NCI-H460 (cell line): ENCODE results near the gene MRPL4. TPM values are rescaled to one million over a fixed set of nuclear protein-coding genes. Genes with fewer than 3 reads are reported as not detected.

ENCODE experiments used
- DNase-seq: peaks from one replicate; pipeline ENCODE4 v3.0.0-alpha.2; 2016; ENCODE audit warnings: low read depth; ENCODE audit errors: extremely low read depth
- small RNA-seq, 2 experiments: library from RNA; depleted of rRNA; stranded (forward); fragments of <200 nt; gene quantifications; one replicate each; pipeline ENCODE3, GENCODE V24; 2014
- total RNA-seq: library from RNA; depleted of rRNA; stranded (reverse); fragments of >200 nt; shearing (Covaris generic); gene quantifications from 2 replicates; pipeline ENCODE4 v1.2.3, GENCODE V29; 2014; rRNA removed

Gene MRPL4
- total RNA-seq, 1 experiment from 2014 or later = 73.9 TPM

- no peak for DNase-seq
Measured at GRCh38 chr19:10309423-10309822, 57.4 kb downstream of the MRPL4 start, which contains the start of gene ZGLP1. Gene ZGLP1 (minus strand): TSS chr19:10309815.

Small RNA genes lying within 50 kb of the gene (small RNA-seq; reads per million reads assigned to genes)
- gene AC011511.1 = 0 reads per million in 2 experiments
- gene MIR4322 = 0 reads per million in 2 experiments

Other genes with a start within 250 kb of the MRPL4 start
- 0.06 and 0.12 TPM in 2 replicates for gene COL5A3, start 241.7 kb upstream of the MRPL4 start, total RNA-seq
- not detected in 2 replicates for gene RDH8, start 238.7 kb upstream of the MRPL4 start, total RNA-seq
- gene SHFL, start 165.9 kb upstream of the MRPL4 start, total RNA-seq = 9.1 and 9.4 TPM in 2 replicates
- gene ANGPTL6, start 149.5 kb upstream of the MRPL4 start, total RNA-seq = not detected in 2 replicates
- 38.5 and 39.7 TPM in 2 replicates for gene PPAN, start 145.9 kb upstream of the MRPL4 start, total RNA-seq
- 3.6 and 6.0 TPM in 2 replicates for gene P2RY11, start 140.5 kb upstream of the MRPL4 start, total RNA-seq
- 227 and 253 TPM in 2 replicates for gene EIF3G, start 132.3 kb upstream of the MRPL4 start, total RNA-seq
- gene DNMT1, start 57.3 kb upstream of the MRPL4 start, total RNA-seq = 49.9 and 54.2 TPM in 2 replicates
- gene S1PR2, start 20.9 kb upstream of the MRPL4 start, total RNA-seq = 1.5 and 1.8 TPM in 2 replicates
- gene ICAM1, start 18.9 kb downstream of the MRPL4 start, total RNA-seq = 1.1 and 1.6 TPM in 2 replicates
- gene ICAM4, start 34.7 kb downstream of the MRPL4 start, total RNA-seq = not detected in 2 replicates
- gene ICAM5, start 37.7 kb downstream of the MRPL4 start, total RNA-seq = 1.9 and 2.1 TPM in 2 replicates
- gene ZGLP1, start 57.6 kb downstream of the MRPL4 start, total RNA-seq = 1.2 and 2.8 TPM in 2 replicates
- gene FDX2, start 63.8 kb downstream of the MRPL4 start, total RNA-seq = 12.6 and 18.0 TPM in 2 replicates
- gene RAVER1, start 81.3 kb downstream of the MRPL4 start, total RNA-seq = 9.5 and 10.7 TPM in 2 replicates
- gene ICAM3, start 87.4 kb downstream of the MRPL4 start, total RNA-seq = 5.0 and 7.4 TPM in 2 replicates
- 43.4 and 43.9 TPM in 2 replicates for gene TYK2, start 128.4 kb downstream of the MRPL4 start, total RNA-seq
- gene CDC37, start 151.3 kb downstream of the MRPL4 start, total RNA-seq = 116 and 131 TPM in 2 replicates
- 2.1 and 2.2 TPM in 2 replicates for gene PDE4A, start 168.3 kb downstream of the MRPL4 start, total RNA-seq